ENCODE measurements around the gene ATG12. TPM values are rescaled to one million over a fixed set of nuclear protein-coding genes. Genes with fewer than 3 reads are reported as not detected.

The ATG12 gene
- polyA plus RNA-seq, 1 donor from 2014 or later = 141 TPM

DNA sequence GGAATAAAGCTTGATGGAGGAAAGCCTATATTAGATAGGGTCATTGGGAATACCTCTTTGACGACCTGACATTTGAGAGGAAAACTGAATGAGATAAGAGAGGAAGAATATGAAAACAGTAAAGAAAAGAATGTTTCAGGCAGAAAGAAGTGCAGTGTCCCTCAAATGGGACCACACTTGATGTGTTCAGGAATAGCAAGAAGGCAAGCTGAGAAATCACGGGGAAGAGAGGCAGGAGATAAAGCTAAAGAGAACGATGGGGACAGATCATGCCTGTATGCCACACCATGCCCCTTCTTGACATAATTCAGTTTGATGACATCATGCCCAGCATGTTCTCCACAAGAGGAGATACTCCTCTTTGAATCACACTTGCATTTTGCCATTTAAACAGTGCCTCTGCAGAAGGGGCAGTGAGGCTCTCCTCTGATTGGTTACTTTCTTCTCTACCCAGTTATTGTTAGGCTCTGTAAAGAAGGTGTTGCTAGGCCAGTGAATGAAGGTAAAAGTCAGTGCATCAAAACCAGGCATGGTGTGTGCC is 8.0 kb upstream of the ATG12 start:
- H3K9ac ChIP-seq (ENCODE audit: low read length) = no peak overlapping the region
- no peak overlapping the region for H3K4me2 ChIP-seq (ENCODE audit: low read length)
- H4K20me1 ChIP-seq (ENCODE audit: insufficient read depth) = no peaks in the 10 kb centered on the region
- no peaks in the 10 kb centered on the region for H3K36me3 ChIP-seq (ENCODE audit: insufficient read depth, low read length)
- no peak overlapping the region for H2AFZ ChIP-seq (ENCODE audit: low read depth, low read length)
- H3K9me3 ChIP-seq (ENCODE audit: low read length) = peaks cover 3% of the 10 kb centered on the region
- TF ChIP-seq TAF1 (IDR thresholded peaks at IDR 0.05; ENCODE audit: low read depth) (no peak), MXI1 (conservative IDR thresholded peaks at IDR 0.05; ENCODE audit: poor library complexity, severe bottlenecking) (no peak), EZH2 (IDR thresholded peaks at IDR 0.05; ENCODE audit: borderline replicate concordance, insufficient read depth, low read length, poor library complexity, severe bottlenecking) (no peak), RAD21 (conservative IDR thresholded peaks at IDR 0.05) (no peak)
- TF ChIP-seq, protein P1, sequence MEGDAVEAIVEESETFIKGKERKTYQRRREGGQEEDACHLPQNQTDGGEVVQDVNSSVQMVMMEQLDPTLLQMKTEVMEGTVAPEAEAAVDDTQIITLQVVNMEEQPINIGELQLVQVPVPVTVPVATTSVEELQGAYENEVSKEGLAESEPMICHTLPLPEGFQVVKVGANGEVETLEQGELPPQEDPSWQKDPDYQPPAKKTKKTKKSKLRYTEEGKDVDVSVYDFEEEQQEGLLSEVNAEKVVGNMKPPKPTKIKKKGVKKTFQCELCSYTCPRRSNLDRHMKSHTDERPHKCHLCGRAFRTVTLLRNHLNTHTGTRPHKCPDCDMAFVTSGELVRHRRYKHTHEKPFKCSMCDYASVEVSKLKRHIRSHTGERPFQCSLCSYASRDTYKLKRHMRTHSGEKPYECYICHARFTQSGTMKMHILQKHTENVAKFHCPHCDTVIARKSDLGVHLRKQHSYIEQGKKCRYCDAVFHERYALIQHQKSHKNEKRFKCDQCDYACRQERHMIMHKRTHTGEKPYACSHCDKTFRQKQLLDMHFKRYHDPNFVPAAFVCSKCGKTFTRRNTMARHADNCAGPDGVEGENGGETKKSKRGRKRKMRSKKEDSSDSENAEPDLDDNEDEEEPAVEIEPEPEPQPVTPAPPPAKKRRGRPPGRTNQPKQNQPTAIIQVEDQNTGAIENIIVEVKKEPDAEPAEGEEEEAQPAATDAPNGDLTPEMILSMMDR (IDR thresholded peaks at IDR 0.05; ENCODE audit: poor library complexity, severe bottlenecking) = no peak
- no peaks in the 10 kb centered on the region for H3K9me2 ChIP-seq (ENCODE audit: insufficient read depth, low read length)
- peaks cover 70% of the 10 kb centered on the region for H3K79me2 ChIP-seq (replicated peaks; ENCODE audit: insufficient read depth, low read length)
- peak overlapping the region; percentile 62 for H3K27ac ChIP-seq (ENCODE audit: low read length)
- peak overlapping the region; percentile 34 for H3K4me3 ChIP-seq (ENCODE audit: low read length)
- H3F3A ChIP-seq (ENCODE audit: insufficient read depth, low read length, poor library complexity, severe bottlenecking) = no peaks in the 10 kb centered on the region
- H3K27me3 ChIP-seq (ENCODE audit: insufficient read depth, low read depth, low read length) = no peaks in the 10 kb centered on the region

DNA sequence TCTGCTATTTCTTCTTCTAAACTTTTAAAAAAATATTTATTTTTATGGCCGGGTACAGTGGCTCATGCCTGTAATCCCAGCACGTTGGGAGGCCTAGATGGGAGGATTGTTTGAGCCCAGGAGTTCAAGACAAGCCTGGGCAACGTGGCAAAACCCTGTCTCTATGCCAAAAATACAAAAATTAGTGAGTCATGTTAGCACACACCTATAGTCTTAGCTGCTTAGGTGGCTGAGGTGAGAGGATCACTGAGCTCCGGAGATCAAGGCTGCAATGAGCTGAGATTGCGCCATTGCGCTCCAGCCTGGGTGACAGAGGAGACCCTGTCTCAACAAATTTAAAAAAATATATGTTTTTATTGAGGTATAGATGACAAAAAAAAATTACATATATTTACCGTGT is 5.9 kb upstream of the ATG12 start:
- H3K36me3 ChIP-seq (ENCODE audit: insufficient read depth, low read length) = no peaks in the 10 kb centered on the region
- H3K79me2 ChIP-seq (replicated peaks; ENCODE audit: insufficient read depth, low read length) = peaks cover 68% of the 10 kb centered on the region
- H3K9me3 ChIP-seq (ENCODE audit: low read length) = no peaks in the 10 kb centered on the region
- H3K4me3 ChIP-seq (ENCODE audit: low read length) = no peak overlapping the region
- no peaks in the 10 kb centered on the region for H3K27me3 ChIP-seq (ENCODE audit: insufficient read depth, low read depth, low read length)
- H3K9me2 ChIP-seq (ENCODE audit: insufficient read depth, low read length) = no peaks in the 10 kb centered on the region
- H3K9ac ChIP-seq (ENCODE audit: low read length) = no peak overlapping the region
- no peak overlapping the region for H3K4me2 ChIP-seq (ENCODE audit: low read length)
- no peak overlapping the region for H2AFZ ChIP-seq (ENCODE audit: low read depth, low read length)
- no peak for TF ChIP-seq TAF1 (IDR thresholded peaks at IDR 0.05; ENCODE audit: low read depth)
- no peak for TF ChIP-seq EP300 (conservative IDR thresholded peaks at IDR 0.05; ENCODE audit: poor library complexity, severe bottlenecking)
- TF ChIP-seq, protein P1 (IDR thresholded peaks at IDR 0.05; ENCODE audit: poor library complexity, severe bottlenecking) = no peak
- no peak for TF ChIP-seq SMC3 (conservative IDR thresholded peaks at IDR 0.05; ENCODE audit: poor library complexity)
- TF ChIP-seq, protein P2, sequence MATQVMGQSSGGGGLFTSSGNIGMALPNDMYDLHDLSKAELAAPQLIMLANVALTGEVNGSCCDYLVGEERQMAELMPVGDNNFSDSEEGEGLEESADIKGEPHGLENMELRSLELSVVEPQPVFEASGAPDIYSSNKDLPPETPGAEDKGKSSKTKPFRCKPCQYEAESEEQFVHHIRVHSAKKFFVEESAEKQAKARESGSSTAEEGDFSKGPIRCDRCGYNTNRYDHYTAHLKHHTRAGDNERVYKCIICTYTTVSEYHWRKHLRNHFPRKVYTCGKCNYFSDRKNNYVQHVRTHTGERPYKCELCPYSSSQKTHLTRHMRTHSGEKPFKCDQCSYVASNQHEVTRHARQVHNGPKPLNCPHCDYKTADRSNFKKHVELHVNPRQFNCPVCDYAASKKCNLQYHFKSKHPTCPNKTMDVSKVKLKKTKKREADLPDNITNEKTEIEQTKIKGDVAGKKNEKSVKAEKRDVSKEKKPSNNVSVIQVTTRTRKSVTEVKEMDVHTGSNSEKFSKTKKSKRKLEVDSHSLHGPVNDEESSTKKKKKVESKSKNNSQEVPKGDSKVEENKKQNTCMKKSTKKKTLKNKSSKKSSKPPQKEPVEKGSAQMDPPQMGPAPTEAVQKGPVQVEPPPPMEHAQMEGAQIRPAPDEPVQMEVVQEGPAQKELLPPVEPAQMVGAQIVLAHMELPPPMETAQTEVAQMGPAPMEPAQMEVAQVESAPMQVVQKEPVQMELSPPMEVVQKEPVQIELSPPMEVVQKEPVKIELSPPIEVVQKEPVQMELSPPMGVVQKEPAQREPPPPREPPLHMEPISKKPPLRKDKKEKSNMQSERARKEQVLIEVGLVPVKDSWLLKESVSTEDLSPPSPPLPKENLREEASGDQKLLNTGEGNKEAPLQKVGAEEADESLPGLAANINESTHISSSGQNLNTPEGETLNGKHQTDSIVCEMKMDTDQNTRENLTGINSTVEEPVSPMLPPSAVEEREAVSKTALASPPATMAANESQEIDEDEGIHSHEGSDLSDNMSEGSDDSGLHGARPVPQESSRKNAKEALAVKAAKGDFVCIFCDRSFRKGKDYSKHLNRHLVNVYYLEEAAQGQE (IDR thresholded peaks at IDR 0.05; ENCODE audit: borderline replicate concordance) = no peak
- TF ChIP-seq EZH2 (IDR thresholded peaks at IDR 0.05; ENCODE audit: borderline replicate concordance, insufficient read depth, low read length, poor library complexity, severe bottlenecking) = no peak
- no peak for TF ChIP-seq MXI1 (conservative IDR thresholded peaks at IDR 0.05; ENCODE audit: poor library complexity, severe bottlenecking)
- no peak for TF ChIP-seq POLR2AphosphoS5 (IDR thresholded peaks at IDR 0.05)
- TF ChIP-seq RAD21 (conservative IDR thresholded peaks at IDR 0.05) = no peak
- H3K27ac ChIP-seq (ENCODE audit: low read length) = no peak overlapping the region
- no peaks in the 10 kb centered on the region for H3F3A ChIP-seq (ENCODE audit: insufficient read depth, low read length, poor library complexity, severe bottlenecking)
- H4K20me1 ChIP-seq (ENCODE audit: insufficient read depth) = no peaks in the 10 kb centered on the region

All from neural cell (in vitro differentiated cells).